Uterus (tissue), 4 donors: ENCODE results near the gene FEM1B. TPM values are rescaled to one million over a fixed set of nuclear protein-coding genes. Genes with fewer than 3 reads are reported as not detected.

Source experiments
- DNase-seq, 2 donors: peaks; one replicate each; pipeline ENCODE4 v3.0.0-alpha.2; 2019 to 2020
- H3K27ac ChIP-seq, 2 donors: fragments of 200-600 bp; sonication (generic); 1 replicate in 1 of 2; 2 replicates in 1 of 2; pipeline ENCODE4 v1.5.1; 2016 to 2018
- H3K27me3 ChIP-seq, 2 donors: fragments of 200-600 bp; sonication (generic); one replicate each; pipeline ENCODE4 v1.5.1; 2018 to 2019; ENCODE audit warnings: control low read depth in 1 of 2
- H3K36me3 ChIP-seq, 2 donors: fragments of 200-600 bp; sonication (generic); one replicate each; pipeline ENCODE4 v1.5.1; 2019; ENCODE audit warnings: control low read depth in 1 of 2
- H3K4me1 ChIP-seq, 2 donors: fragments of 200-600 bp; sonication (generic); one replicate each; pipeline ENCODE4 v1.5.1; 2018 to 2019; ENCODE audit warnings: control low read depth in 1 of 2
- H3K4me3 ChIP-seq, 2 donors: fragments of 200-600 bp; sonication (generic); 1 replicate in 1 of 2; 2 replicates in 1 of 2; pipeline ENCODE4 v1.5.1; 2018 to 2019; ENCODE audit warnings: mild to moderate bottlenecking in 1 of 2
- H3K9me3 ChIP-seq, 2 donors: fragments of 200-600 bp; sonication (generic); one replicate each; pipeline ENCODE4 v1.5.1; 2019; ENCODE audit warnings: control low read depth in 1 of 2
- CTCF ChIP-seq, 4 experiments: fragments of 200-600 bp in 2 of 4; fragments of 450-650 bp in 2 of 4; sonication (generic) in 2 of 4; IDR thresholded peaks; one replicate each; pipeline ENCODE4 v1.5.1; 2016 to 2019; ENCODE audit warnings: antibody characterized with exemption in 4 of 4, mild to moderate bottlenecking in 2 of 4, moderate library complexity in 1 of 4
- POLR2A ChIP-seq, 2 donors: fragments of 450-650 bp; IDR thresholded peaks; one replicate each; pipeline ENCODE4 v1.6.1; 2016; ENCODE audit warnings: antibody characterized with exemption in 2 of 2, mild to moderate bottlenecking in 1 of 2, moderate library complexity in 1 of 2
- intact Hi-C: fragments of 100-400 bp; cut with DNase I; formaldehyde crosslinking; loops from one replicate; pipeline ENCODE4 v1.15.1; 2023; ENCODE audit warnings: low total_unique reads
- total RNA-seq, 4 donors: library from RNA; depleted of rRNA in 3 of 4; stranded (reverse); fragments of >200 nt in 3 of 4; gene quantifications; one replicate each; pipeline versions ENCODE4 v1.1.0 to v1.2.4, GENCODE V29; 2014 to 2023
- donor health status: DM: yes; HTN: yes; CAD: no.

Gene FEM1B
- total RNA-seq, 4 donors from 2014 or later, result 39.4 to 130 (median 77.4) TPM

- intact Hi-C loops, result loop anchor here (10.0 kb wide), 1 partner anchor 52 kb away; no protein-coding TSS in a partner anchor
- Histone ChIP-seq H3K36me3 (no peaks in the 10 kb centered on the region), H3K4me3 (no peak overlapping the region), H3K9me3 (no peaks in the 10 kb centered on the region), H3K27ac (peak overlapping the region in 1 of 2 donors; percentile 3), H3K4me1 (no peaks in the 10 kb centered on the region), H3K27me3 (no peaks in the 10 kb centered on the region)
- TF ChIP-seq POLR2A (IDR thresholded peaks at IDR 0.05) (no peak), CTCF (IDR thresholded peaks at IDR 0.05) (peak; percentile 84 to 94 (median 88))
- DNase-seq, result peak in 1 of 2 donors; percentile 62
Observed at GRCh38 chr15:68252925-68253534, 24.5 kb upstream of the FEM1B start.

- intact Hi-C loops, result loop anchor here (10.0 kb wide), 1 partner anchor 48 kb away; no protein-coding TSS in a partner anchor
- Histone ChIP-seq H3K36me3 (no peaks in the 10 kb centered on the region), H3K27me3 (no peaks in the 10 kb centered on the region), H3K9me3 (no peaks in the 10 kb centered on the region), H3K27ac (peak overlapping the region; percentile 89 to 96), H3K4me1 (no peaks in the 10 kb centered on the region), H3K4me3 (peak overlapping the region; percentile 42 to 53)
- peak; percentile 91 to 93 for DNase-seq
- TF ChIP-seq CTCF (IDR thresholded peaks at IDR 0.05) (peak in 2 of 4 experiments; percentile 6 to 8), POLR2A (IDR thresholded peaks at IDR 0.05) (peak; percentile 29 to 92)
Observed at GRCh38 chr15:68256675-68257450, 20.7 kb upstream of the FEM1B start.

DNA sequence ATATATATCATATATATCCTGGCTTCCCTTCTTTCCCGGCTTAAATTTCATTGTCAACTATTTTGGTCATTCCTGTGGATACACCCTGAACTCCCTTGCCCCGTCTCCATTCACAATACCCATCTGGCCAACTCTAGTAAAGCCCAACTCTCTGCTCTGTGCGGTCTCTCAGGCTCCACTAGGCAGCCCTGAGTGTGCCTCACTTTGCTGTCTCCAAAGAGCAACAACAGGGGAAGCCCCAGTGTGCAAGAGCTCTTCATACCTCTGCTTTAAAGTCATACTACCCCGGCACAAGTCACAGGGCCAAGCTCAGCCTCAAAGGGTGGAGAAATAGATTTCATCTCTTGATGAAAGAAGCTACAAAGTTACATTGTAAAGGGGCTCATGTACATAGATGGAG is 18.9 kb upstream of the FEM1B start:
- H3K36me3 ChIP-seq, result no peaks in the 10 kb centered on the region
- H3K4me1 ChIP-seq, result no peaks in the 10 kb centered on the region
- peaks cover 0 to 4% of the 10 kb centered on the region in 2 donors for H3K27me3 ChIP-seq
- H3K27ac ChIP-seq, result peak overlapping the region; percentile 47 to 53
- no peaks in the 10 kb centered on the region for H3K9me3 ChIP-seq
- intact Hi-C loops, result loop anchor here (10.0 kb wide), 1 partner anchor 46 kb away; no protein-coding TSS in a partner anchor
- no peak overlapping the region for H3K4me3 ChIP-seq
- peak; percentile 58 to 73 for DNase-seq
- TF ChIP-seq POLR2A (IDR thresholded peaks at IDR 0.05) (no peak), CTCF (IDR thresholded peaks at IDR 0.05) (no peak)

DNA sequence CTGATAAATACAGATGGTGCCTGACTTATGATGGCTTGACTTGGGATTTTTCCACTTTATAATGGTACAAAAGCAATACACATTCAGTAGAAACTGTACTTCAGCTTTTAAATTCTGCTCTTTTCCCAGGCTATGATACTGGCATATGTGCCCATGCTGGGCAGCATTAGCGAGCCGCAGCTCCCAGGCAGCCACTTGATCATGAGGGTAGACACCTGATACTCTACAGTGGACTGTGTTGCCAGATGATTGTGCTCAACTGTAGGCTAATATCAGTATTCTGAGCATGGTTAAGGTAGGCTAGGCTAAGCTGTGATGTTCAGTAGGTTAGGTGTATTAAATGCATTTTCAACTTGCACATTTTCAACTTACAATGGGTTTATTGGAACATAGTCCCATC is 17.7 kb upstream of the FEM1B start:
- H3K36me3 ChIP-seq, result no peaks in the 10 kb centered on the region
- H3K9me3 ChIP-seq, result no peaks in the 10 kb centered on the region
- intact Hi-C loops, result loop anchor here (10.0 kb wide), 1 partner anchor 45 kb away; no protein-coding TSS in a partner anchor
- TF ChIP-seq CTCF (IDR thresholded peaks at IDR 0.05) (no peak), POLR2A (IDR thresholded peaks at IDR 0.05) (no peak)
- peaks cover 0 to 4% of the 10 kb centered on the region in 2 donors for H3K27me3 ChIP-seq
- H3K27ac ChIP-seq, result peak overlapping the region in 1 of 2 donors; percentile 53
- DNase-seq, result no peak
- H3K4me3 ChIP-seq, result no peak overlapping the region
- H3K4me1 ChIP-seq, result no peaks in the 10 kb centered on the region

DNA sequence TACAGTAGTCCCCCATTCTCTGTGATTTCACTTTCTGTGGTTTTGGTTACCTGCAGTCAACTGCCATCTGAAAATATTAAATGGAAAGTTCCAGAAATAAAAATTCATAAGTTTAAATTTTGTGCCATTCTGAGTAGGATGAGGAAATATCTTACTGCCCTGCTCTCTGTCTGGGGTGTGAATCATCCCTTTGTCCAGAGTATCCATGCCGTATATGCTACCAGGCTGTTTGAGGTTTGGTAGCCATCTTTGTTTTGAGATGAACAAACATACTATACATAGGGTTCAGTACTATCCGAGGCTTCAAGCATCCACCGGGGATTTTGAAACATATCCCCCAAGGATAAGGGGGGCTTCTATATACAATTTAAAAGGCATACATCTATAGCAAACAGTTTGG is 16.3 kb upstream of the FEM1B start:
- no peaks in the 10 kb centered on the region for H3K36me3 ChIP-seq
- no peak overlapping the region for H3K4me3 ChIP-seq
- intact Hi-C loops, result no loop called here
- H3K9me3 ChIP-seq, result no peaks in the 10 kb centered on the region
- DNase-seq, result no peak
- H3K27ac ChIP-seq, result no peak overlapping the region
- no peaks in the 10 kb centered on the region for H3K4me1 ChIP-seq
- H3K27me3 ChIP-seq, result peaks cover 0 to 4% of the 10 kb centered on the region in 2 donors
- TF ChIP-seq CTCF (IDR thresholded peaks at IDR 0.05) (no peak), POLR2A (IDR thresholded peaks at IDR 0.05) (no peak)
